ENCODE measurements around the gene QRICH1.

DNA sequence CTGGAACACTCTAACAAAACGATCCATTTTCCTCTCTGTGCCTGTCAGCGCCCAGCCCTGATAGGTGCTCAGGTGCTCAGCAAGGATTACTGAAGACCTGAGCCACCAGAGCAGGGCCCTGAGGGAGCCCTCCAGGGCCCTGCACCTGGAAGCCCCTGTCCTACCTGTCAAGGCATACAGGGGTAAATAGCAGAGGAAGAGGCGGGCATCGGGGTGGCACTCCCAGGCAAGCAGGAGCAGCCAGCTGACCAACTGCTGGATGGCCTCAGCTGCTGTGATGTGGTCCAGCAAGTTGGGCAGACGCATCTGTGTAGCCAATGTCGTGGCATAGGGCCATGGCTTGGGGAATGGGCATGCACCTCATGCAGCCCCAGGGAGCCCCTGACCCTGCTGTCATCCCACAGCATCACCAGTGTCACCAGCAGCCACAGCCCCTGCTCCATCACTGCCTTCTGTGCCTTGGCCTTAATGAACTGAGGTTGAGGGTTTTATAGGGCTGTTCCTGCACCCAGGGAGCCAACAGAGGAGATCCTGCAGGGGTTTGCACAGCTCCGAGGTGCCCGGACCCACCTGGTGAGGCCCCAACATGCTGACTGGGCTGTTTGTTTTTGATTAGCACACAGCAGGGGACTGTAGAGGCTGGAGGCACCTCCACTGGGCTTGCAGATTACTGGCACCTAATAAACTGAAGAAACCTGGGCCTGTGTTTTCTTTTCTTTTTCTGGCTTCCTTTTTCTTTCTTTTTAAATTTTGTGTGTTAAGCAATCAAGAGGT, 94.6 kb downstream of the QRICH1 start:
- TF ChIP-seq CTCF (conservative IDR thresholded peaks at IDR 0.05) (no peak), EZH2 (IDR thresholded peaks at IDR 0.05; ENCODE audit: low read depth) (no peak)
